Mammary epithelial cell (primary cell): Measurements from ENCODE around the gene RNF148.

Experiments used
- EZH2 ChIP-seq: IDR thresholded peaks from 2 replicates; pipeline ENCODE4 v1.6.1; 2012; ENCODE audit warnings: low read length, inconsistent platforms, borderline replicate concordance
- TF ChIP-seq, protein P1 (sequence below), 2 donors: IDR thresholded peaks in 1 of 2; conservative IDR thresholded peaks in 1 of 2; 2 replicates each; pipeline ENCODE4 v1.5.1; 2011 to 2012; ENCODE audit warnings: inconsistent platforms in 2 of 2, low read length in 2 of 2, mild to moderate bottlenecking in 2 of 2, control low read depth in 1 of 2, low read depth in 1 of 2; ENCODE audit not compliant: insufficient read depth in 1 of 2; ENCODE audit errors: extremely low read depth in 1 of 2

DNA sequence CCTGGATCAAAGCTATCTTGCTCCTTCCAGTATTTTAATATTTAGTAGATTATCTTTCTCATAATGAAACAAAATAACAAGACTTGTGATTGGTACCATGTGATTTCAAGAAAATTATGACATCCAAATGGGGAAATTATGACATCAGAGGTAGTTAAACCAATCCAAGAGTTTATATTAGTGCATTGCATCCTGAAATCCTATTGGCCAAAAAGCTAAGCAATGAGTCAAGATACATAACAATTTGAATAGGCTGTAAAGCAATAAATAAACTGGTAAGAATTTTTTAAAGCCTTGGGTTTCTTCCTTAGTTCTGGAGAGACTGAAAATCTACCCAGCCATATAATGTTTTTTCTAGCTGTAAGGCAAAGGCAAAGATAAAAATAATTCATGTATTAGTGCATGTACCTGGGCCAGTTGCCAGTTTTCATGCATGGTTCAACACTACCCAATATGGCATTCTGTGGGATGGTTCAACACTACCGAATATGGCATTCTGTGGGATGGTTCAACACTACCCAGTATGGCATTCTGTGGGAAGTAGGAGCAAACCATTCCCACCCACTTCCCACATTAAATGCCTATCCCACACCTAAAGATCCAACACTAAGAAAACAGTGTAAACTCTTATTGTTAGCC, at the start of gene RNF148:
- TF ChIP-seq, protein P1, sequence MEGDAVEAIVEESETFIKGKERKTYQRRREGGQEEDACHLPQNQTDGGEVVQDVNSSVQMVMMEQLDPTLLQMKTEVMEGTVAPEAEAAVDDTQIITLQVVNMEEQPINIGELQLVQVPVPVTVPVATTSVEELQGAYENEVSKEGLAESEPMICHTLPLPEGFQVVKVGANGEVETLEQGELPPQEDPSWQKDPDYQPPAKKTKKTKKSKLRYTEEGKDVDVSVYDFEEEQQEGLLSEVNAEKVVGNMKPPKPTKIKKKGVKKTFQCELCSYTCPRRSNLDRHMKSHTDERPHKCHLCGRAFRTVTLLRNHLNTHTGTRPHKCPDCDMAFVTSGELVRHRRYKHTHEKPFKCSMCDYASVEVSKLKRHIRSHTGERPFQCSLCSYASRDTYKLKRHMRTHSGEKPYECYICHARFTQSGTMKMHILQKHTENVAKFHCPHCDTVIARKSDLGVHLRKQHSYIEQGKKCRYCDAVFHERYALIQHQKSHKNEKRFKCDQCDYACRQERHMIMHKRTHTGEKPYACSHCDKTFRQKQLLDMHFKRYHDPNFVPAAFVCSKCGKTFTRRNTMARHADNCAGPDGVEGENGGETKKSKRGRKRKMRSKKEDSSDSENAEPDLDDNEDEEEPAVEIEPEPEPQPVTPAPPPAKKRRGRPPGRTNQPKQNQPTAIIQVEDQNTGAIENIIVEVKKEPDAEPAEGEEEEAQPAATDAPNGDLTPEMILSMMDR (conservative IDR thresholded peaks at IDR 0.05 in 1 of 2, IDR thresholded peaks at IDR 0.05 in 1 of 2; ENCODE audit: extremely low read depth in 1 of 2, insufficient read depth in 1 of 2, low read depth in 1 of 2, low read length in 2 of 2): no peak
- no peak for TF ChIP-seq EZH2
